HL-60/S4 treated with phorbol 12-myristate 13-acetate at 8.2 ng/mL for 4 days and 3 days (cell line): ENCODE measurements around the gene CKLF.
"Not testable (repeated sequence)": the region's sequence is repeated elsewhere in the genome, so short reads cannot be mapped to it uniquely, and the experiment has no call there.

Source experiments
- in situ Hi-C: fragments of 300-500 bp; cut with MboI; formaldehyde crosslinking; loops from 2 replicates; pipeline ENCODE4 v1.15.0; 2022; ENCODE audit warnings: low sequenced_read_pairs

Gene CKLF

DNA sequence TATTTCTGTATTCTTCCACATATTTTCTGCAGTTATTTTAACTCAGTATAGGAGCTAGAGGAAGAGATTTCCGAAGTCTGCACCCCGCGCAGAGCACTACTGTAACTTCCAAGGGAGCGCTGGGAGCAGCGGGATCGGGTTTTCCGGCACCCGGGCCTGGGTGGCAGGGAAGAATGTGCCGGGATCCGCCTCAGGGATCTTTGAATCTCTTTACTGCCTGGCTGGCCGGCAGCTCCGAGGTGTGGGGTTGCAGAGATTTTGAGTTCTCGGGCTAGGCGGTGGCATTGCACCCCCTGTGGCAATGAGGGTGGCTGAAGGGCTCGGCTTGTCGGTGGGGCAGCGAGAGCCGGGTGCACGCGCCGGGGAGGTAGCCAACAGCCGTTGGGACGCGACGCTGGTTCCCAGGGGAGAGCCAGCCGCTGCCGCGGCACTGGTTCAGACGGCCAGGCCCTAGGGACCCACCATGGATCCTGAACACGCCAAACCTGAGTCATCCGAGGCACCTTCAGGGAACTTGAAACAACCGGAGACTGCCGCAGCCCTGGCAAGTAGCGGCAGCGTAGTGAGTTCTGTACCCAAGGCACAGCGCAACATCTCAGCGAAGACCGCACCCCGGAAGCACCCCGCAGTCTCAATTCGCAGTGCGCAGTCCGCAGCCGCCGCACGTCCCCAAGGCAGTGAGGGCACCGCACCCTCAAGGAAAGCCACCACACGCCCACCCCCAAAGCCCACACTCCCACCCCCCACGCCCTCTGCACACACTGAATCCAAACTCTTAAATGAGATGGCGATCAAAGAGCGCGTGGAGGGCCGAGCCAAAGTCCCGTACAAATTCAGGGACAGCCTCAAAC is 13.9 kb downstream of the CKLF start, which contains the start of gene CMTM1:
Gene CMTM1 (plus strand): TSS at position 389 of the 851 bp plus-strand sequence. CDS start 75 bp downstream, at position 464.
- in situ Hi-C loops: no loop called here

GRCh38 chr16:66567270-66567669 is 14.9 kb downstream of the CKLF start:
- in situ Hi-C loops: not testable (repeated sequence)

DNA sequence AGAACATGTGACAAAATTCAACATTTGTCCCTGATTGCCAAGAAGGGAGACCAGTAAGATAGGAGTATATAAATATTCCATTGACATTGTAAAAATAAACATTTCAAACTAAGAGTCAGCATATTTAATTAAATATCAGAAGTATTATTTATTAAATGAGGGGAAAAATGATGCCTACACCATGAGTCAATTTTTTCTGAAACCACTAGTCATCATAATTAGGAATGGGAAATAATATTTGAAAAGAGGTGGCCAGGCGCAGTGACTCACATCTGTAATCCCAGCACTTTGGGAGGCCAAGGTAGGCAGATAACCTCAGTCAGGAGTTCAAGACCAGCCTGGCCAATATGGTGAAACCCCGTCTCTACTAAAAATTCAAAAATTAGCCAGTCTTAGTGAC is 16.0 kb downstream of the CKLF start:
- in situ Hi-C loops: no loop called here

DNA sequence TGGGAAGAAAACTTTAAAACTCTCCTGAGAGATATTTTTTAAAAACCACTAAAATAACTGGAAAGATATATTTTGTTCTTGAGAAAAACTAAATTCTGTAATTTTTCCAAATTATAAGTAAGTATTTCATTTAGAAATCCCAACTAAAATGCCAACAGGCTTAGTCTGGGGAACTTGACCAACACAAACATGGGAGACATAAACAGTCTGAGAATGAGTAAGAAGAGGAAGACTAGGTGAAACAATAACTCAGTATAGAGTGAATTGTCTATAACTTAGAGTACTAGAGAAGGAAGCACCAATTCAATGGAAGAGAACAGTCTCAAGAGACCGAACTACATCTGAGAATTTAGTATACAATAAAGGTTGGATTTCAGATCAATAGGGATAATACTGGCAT is 16.8 kb downstream of the CKLF start:
- in situ Hi-C loops: no loop called here

- in situ Hi-C loops: no loop called here
Observed at GRCh38 chr16:66569827-66570405, 17.5 kb downstream of the CKLF start.

GRCh38 chr16:66572356-66572755 is 20.0 kb downstream of the CKLF start:
- in situ Hi-C loops: no loop called here

DNA sequence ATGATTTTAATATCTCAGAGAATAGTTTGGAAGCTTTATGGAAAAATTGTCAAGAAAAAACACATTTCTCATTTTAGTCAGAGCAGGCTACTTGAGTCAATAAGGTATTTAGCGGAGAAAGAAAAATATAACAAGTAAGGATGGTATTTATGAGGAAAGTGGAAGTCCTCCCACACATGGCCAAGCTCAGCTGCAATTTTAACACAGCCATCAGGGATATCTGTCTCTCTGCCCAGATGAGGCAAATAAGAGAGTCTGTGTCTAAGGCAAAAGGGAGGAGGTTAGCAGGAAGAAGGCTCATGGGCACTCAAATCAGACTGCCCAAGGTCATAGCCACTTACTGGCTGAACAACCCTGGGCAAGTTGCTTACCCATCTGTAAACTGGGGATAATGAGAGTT is 21.7 kb downstream of the CKLF start:
- in situ Hi-C loops: no loop called here

GRCh38 chr16:66574531-66574930 is 22.2 kb downstream of the CKLF start:
- in situ Hi-C loops: no loop called here

- in situ Hi-C loops: no loop called here
Observed at GRCh38 chr16:66575060-66575459, 22.7 kb downstream of the CKLF start.

DNA sequence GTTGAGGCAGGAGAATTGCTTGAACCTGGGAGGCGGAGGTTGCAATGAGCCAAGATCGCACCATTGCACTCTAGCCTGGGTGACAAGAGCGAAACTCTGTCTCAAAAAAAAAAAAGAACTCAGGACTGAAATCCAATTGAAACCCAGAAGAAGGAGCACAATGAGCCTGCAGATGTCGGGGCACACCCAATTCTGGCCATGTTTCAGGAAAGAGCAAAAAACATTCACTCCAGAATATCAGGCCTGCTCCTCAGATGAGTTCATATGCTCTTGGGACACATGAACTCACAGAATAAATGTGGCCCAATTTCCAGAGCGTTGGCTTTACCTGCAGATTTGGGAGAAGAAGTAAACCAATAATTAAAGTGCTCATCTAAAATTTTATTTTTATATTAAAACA is 23.9 kb downstream of the CKLF start:
- in situ Hi-C loops: no loop called here

DNA sequence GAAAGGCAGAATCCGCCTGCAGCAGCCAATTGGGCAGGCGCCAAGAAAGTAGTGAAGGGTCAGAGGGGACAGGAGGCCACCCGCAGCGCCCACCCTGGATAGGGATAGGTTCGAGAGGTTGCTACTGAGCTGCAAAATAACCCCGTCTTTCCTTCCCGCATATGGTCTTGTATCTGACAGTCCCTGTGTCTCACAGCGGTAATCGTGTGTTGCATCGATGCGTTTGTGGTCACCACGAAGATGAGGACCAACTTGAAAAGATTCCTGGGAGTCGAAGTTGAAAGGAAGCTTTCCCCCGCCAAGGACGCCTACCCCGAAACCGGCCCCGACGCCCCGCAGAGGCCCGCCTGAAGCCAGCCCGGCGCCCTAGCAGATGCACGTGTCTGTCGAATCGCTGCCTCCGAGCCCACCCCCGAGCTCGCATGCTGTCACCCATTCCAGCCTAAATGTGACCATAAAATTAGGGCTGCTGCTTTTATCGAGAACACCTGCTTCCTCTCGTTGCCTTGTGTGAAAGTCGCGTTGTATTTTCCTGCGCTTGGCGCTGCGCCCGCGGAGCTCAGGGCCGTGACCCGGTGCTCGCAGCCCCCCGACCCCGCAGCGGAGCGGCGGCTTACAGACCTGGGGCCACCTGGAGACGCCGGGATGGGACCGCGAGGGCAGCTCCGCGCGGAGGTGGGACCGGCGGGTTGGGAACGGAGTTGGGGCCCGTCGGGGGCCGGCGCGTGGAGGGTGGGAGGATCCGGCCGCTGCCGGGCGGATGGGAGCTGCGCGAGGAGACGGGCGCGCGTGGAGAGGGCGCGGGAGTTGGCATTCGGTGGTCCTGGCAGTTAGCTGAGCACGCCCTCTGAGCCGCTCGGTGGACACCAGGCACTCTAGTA is 26.5 kb downstream of the CKLF start, which contains the start of gene CMTM2:
Gene CMTM2 (plus strand): TSS at position 813 of the 881 bp plus-strand sequence. CDS start 145 bp downstream, outside the sequence.
- in situ Hi-C loops: no loop called here

DNA sequence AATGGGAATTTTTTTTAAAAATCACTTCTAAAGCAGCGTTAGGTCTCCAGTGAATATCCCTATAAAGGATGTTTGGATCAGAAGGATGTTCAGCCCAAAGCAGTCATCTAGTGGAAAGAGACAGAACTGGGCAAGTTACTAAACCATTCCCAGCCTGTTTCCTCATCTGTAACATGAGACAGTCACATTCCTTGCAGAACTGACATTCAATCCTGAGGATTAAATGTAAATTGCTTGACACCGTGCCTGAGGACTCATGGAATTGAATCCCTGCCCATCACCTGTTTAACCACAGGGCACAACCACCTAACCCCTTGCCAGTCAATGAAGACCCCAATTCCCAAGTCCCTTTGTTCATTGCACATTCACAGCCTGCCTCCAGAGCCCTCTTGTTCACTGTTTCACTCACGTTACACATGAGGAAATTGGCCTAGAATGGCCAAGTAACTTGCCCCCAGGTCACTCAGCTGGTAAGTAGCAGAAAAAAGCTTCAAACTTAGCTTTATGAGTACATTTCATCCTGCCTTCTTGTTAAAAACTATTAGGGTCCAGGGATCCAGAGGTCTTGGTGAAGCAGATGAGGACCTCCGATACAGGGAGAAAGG is 28.3 kb downstream of the CKLF start:
- in situ Hi-C loops: no loop called here

- in situ Hi-C loops: no loop called here
Observed at GRCh38 chr16:66581246-66581952, 29.0 kb downstream of the CKLF start.

DNA sequence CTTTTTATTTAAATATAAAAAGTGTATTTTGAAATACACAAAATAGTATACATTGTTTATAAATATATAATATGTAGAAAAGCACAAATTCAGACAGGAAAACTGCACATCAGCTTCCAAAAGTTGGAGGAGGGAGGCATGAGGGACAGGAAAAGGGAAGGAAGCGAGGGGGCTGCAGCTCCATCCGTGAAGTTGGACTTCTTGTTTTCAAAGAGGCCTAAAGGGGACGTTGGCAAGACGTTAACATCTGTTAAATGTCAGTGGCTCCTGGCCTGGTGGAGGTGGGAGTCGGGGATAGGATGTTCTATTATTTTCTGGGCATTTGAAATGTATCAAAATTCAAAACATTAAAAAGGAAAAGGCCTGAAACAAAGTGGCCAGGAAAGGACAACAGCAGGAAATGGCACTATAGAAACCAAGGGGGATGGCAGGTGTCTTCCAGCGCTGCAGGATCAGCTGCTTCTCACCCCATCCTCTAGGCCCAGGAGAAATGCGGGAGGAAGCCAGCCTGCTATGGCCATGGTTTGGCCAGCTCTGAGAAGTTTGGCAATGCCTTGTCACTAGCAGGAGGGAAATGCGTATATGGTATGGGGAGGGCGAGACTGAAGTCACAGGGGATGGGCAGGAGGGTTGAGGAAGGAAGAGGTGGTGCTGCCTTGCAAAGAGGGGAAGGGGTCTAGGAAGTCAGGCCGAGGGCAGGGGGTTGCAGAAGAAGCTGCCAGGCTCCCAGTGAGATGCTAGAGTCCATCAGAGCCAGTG is 33.3 kb downstream of the CKLF start:
- in situ Hi-C loops: no loop called here

DNA sequence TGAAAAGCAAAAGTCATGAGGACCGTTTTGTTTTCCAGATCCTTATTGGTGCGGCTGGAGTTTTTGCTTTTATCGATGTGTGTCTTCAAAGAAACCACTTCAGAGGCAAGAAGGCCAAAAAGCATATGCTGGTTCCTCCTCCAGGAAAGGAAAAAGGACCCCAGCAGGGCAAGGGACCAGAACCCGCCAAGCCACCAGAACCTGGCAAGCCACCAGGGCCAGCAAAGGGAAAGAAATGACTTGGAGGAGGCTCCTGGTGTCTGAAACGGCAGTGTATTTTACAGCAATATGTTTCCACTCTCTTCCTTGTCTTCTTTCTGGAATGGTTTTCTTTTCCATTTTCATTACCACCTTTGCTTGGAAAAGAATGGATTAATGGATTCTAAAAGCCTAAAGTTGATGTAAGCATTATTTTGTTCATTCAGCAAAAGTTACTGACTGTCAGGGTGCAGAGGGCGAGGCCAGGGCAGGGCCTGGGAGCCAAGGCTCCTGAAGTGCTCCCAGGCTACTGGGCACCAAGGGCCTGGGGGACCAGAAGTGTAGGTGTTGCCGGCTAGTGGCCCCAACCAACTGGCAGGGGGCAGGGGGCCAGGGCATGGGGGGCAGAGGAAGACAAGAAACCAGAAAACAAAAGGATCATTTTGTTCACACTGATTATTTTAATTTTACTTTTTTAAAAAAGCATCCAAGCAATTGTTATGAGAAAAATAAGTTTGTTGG is 35.7 kb downstream of the CKLF start:
- in situ Hi-C loops: no loop called here

GRCh38 chr16:66588981-66589713 is 36.8 kb downstream of the CKLF start:
- in situ Hi-C loops: no loop called here

DNA sequence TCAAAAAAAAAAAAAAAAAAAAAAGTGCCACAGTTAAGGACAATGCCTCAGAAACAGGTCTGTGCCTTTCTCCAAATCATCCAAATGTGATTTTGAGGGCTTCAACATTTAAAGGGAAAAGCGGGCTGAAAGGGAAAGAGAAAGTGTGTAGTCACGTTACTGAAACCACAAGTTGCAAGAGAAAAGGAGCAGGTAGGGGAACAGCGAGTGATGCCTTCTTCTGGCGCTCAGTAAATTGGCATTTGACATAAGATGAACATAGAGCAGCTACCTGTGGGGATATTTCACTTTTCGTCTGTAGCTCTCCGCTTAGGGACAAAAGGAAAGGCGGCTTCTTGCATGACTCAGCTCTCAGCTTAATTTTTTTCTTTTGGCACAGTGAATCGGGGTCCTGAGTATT is 37.9 kb downstream of the CKLF start:
- in situ Hi-C loops: no loop called here

- in situ Hi-C loops: no loop called here
Observed at GRCh38 chr16:66591018-66591417, 38.6 kb downstream of the CKLF start.
